ENCODE measurements around the gene VAMP2. TPM values are rescaled to one million over a fixed set of nuclear protein-coding genes. Genes with fewer than 3 reads are reported as not detected.
A peak's percentile ranks its signal among the peaks of the same experiment; 100 is the strongest.

The VAMP2 gene
- total and polyA plus RNA-seq, 9 of the 15 experiments (the other 6 are each of a cell fraction or from before 2014, with no cell fraction given), result 2.3 to 31.8 (median 6.0) TPM

- TF ChIP-seq ZNF311 (CRISPR knock-in tag; IDR thresholded peaks at IDR 0.05) (no peak), GABPB1 (CRISPR knock-in tag; IDR thresholded peaks at IDR 0.05) (no peak), ZBTB1 (CRISPR knock-in tag; IDR thresholded peaks at IDR 0.05; ENCODE audit: borderline replicate concordance, low read depth) (no peak), MEIS2 (IDR thresholded peaks at IDR 0.05; ENCODE audit: partially characterized antibody) (peak; percentile 51), CSDE1 (IDR thresholded peaks at IDR 0.05) (no peak), RB1 (IDR thresholded peaks at IDR 0.05; ENCODE audit: low read depth) (no peak), RCOR1 (IDR thresholded peaks at IDR 0.05; ENCODE audit: borderline replicate concordance in 1 of 2, low read depth in 2 of 2, low read length in 2 of 2) (peak in 1 of 2 experiments; percentile 82; a peak in 2 of 4 replicates), ZNF76 (CRISPR knock-in tag; IDR thresholded peaks at IDR 0.05; ENCODE audit: borderline replicate concordance) (no peak), TSC22D4 (tag; IDR thresholded peaks at IDR 0.05) (no peak), RBM17 (IDR thresholded peaks at IDR 0.05; ENCODE audit: borderline replicate concordance, low read depth, low read length) (no peak), NFIX (CRISPR knock-in tag; IDR thresholded peaks at IDR 0.05; ENCODE audit: low read depth) (no peak), CGGBP1 (CRISPR knock-in tag; IDR thresholded peaks at IDR 0.05) (no peak), CAMTA2 (CRISPR knock-in tag; conservative IDR thresholded peaks at IDR 0.05) (no peak), AFF4 (CRISPR knock-in tag; IDR thresholded peaks at IDR 0.05) (no peak), NR2F6 (CRISPR knock-in tag; IDR thresholded peaks at IDR 0.05) (no peak), ATF4 (CRISPR knock-in tag; IDR thresholded peaks at IDR 0.05) (no peak), KDM1A (IDR thresholded peaks at IDR 0.05) (peak in 1 of 2 experiments; percentile 27; a peak in 1 of 4 replicates), NR2C1 (IDR thresholded peaks at IDR 0.05) (no peak), NR2C1 (tag; IDR thresholded peaks at IDR 0.05) (no peak; the same call in 1 of the 2 replicates), CHD1 (IDR thresholded peaks at IDR 0.05; ENCODE audit: low read length) (no peak), GTF2A2 (tag; IDR thresholded peaks at IDR 0.05) (no peak), HMGN3 (IDR thresholded peaks at IDR 0.05; ENCODE audit: borderline replicate concordance, extremely low read depth, insufficient read length, low read depth, low read length) (no peak), CREBBP (IDR thresholded peaks at IDR 0.05; ENCODE audit: low read depth, low read length) (no peak), PREB (CRISPR knock-in tag; IDR thresholded peaks at IDR 0.05) (no peak)
Measured at GRCh38 chr17:8163978-8164814, 1.4 kb upstream of the VAMP2 start (continued).
